Measurements from ENCODE around the gene DNAJC6.
"Not testable (repeated sequence)": the region's sequence is repeated elsewhere in the genome, so short reads cannot be mapped to it uniquely, and the experiment has no call there.

DNAJC6 gene

GRCh38 chr1:65309304-65310077 lies at the start of gene DNAJC6:
Gene DNAJC6, plus strand, starts transcription at chr1:65309543. Its CDS starts 203 bp downstream, at chr1:65309746.
- DNase-seq = no peak

- no peak for DNase-seq
Measured at GRCh38 chr1:65259816-65260215, 49.5 kb upstream of the DNAJC6 start.

GRCh38 chr1:65260851-65261473 lies 48.4 kb upstream of the DNAJC6 start:
- no peak for DNase-seq

GRCh38 chr1:65263286-65263685 lies 46.1 kb upstream of the DNAJC6 start:
- DNase-seq = no peak

GRCh38 chr1:65264197-65264929 lies 45.0 kb upstream of the DNAJC6 start:
- no peak for DNase-seq

GRCh38 chr1:65265296-65265650 lies 44.1 kb upstream of the DNAJC6 start:
- DNase-seq = no peak

GRCh38 chr1:65265651-65266351 lies 43.5 kb upstream of the DNAJC6 start:
- no peak for DNase-seq

- no peak for DNase-seq
Measured at GRCh38 chr1:65266476-65266875, 42.9 kb upstream of the DNAJC6 start.

GRCh38 chr1:65267271-65267670 lies 42.1 kb upstream of the DNAJC6 start:
- no peak for DNase-seq

- DNase-seq = no peak
Measured at GRCh38 chr1:65267683-65268082, 41.7 kb upstream of the DNAJC6 start.

GRCh38 chr1:65269612-65270011 lies 39.7 kb upstream of the DNAJC6 start:
- DNase-seq = no peak

GRCh38 chr1:65276197-65276939 lies 33.0 kb upstream of the DNAJC6 start:
- DNase-seq = no peak

- no peak for DNase-seq
Measured at GRCh38 chr1:65277605-65278347, 31.6 kb upstream of the DNAJC6 start.

GRCh38 chr1:65278376-65279069 lies 30.8 kb upstream of the DNAJC6 start:
- no peak for DNase-seq

- DNase-seq = no peak
Measured at GRCh38 chr1:65279070-65279779, 30.1 kb upstream of the DNAJC6 start.

GRCh38 chr1:65281846-65282245 lies 27.5 kb upstream of the DNAJC6 start:
- no peak for DNase-seq

- no peak for DNase-seq
Measured at GRCh38 chr1:65284229-65284628, 25.1 kb upstream of the DNAJC6 start.

GRCh38 chr1:65289449-65289848 lies 19.9 kb upstream of the DNAJC6 start:
- no peak for DNase-seq

GRCh38 chr1:65291818-65292217 lies 17.5 kb upstream of the DNAJC6 start:
- DNase-seq = not testable (repeated sequence)

- no peak for DNase-seq
Measured at GRCh38 chr1:65292861-65293593, 16.3 kb upstream of the DNAJC6 start.
